Fibroblast of mammary gland (primary cell): ENCODE data around the gene UMODL1.

Experiments used
- DNase-seq: peaks from one replicate; pipeline ENCODE4 v3.0.0-alpha.2; 2010; ENCODE audit warnings: low read depth
- H3K4me3 ChIP-seq: 2 replicates; pipeline ENCODE4 v1.5.1; 2011; ENCODE audit warnings: low read depth, mild to moderate bottlenecking, low read length, moderate library complexity; ENCODE audit not compliant: control insufficient read depth
- TF ChIP-seq, protein P1 (sequence below): conservative IDR thresholded peaks from 2 replicates; pipeline ENCODE4 v1.5.1; 2011; ENCODE audit warnings: low read depth, low read length, inconsistent platforms; ENCODE audit not compliant: control insufficient read depth, insufficient read depth

UMODL1 gene

GRCh38 chr21:42026082-42026435 is 45.1 kb upstream of the UMODL1 start:
- no peak overlapping the region for H3K4me3 ChIP-seq
- no peak for DNase-seq
- TF ChIP-seq, protein P1, sequence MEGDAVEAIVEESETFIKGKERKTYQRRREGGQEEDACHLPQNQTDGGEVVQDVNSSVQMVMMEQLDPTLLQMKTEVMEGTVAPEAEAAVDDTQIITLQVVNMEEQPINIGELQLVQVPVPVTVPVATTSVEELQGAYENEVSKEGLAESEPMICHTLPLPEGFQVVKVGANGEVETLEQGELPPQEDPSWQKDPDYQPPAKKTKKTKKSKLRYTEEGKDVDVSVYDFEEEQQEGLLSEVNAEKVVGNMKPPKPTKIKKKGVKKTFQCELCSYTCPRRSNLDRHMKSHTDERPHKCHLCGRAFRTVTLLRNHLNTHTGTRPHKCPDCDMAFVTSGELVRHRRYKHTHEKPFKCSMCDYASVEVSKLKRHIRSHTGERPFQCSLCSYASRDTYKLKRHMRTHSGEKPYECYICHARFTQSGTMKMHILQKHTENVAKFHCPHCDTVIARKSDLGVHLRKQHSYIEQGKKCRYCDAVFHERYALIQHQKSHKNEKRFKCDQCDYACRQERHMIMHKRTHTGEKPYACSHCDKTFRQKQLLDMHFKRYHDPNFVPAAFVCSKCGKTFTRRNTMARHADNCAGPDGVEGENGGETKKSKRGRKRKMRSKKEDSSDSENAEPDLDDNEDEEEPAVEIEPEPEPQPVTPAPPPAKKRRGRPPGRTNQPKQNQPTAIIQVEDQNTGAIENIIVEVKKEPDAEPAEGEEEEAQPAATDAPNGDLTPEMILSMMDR: no peak

GRCh38 chr21:42027085-42027821 is 43.9 kb upstream of the UMODL1 start:
- TF ChIP-seq, protein P1: no peak
- DNase-seq: no peak
- H3K4me3 ChIP-seq: no peak overlapping the region

DNA sequence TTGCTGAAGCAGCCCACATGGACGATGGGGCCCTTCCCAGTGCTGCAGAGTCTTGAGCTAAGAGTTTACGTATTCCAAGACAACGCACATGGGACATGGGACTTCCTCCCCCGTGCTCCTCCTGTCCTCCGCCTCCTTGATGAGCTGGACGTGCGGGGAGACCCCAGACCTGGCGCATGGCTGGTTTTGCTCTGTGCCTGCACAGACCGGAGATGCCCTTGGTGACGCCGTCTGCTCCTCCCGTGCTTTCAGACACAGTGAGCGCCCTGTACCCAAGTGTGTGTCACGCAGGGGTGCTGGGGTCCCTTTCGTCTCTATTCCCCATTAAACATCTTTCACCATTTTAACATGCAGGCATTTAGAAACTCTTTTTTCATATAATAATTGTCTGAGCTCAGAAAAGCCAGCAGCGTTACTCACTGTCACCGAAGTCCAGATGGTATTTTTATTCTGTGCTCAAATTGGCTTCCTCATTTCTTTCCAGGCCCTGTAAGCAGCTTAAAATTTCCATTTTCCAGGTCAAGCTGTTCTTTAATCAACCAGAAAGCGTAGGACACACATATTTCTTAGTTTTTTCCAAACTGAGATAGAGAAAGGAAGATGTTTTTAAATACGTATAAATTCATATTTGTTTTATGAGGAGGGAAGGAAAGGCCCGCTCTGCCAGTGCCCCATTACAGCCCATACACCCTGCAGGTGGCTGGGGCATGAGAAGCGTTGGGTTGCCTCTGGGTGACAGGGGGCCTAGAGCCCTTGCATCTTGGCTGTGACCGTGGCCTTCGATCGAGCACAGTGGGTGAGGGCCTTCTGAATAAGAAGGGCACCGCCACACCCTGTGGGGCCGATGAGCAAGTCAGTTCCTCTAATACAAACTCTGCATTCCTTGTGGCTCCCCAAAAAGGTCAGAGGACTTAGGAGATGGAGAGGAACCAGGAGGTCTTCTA is 43.0 kb upstream of the UMODL1 start:
- TF ChIP-seq, protein P1: no peak
- no peak overlapping the region for H3K4me3 ChIP-seq
- no peak for DNase-seq

DNA sequence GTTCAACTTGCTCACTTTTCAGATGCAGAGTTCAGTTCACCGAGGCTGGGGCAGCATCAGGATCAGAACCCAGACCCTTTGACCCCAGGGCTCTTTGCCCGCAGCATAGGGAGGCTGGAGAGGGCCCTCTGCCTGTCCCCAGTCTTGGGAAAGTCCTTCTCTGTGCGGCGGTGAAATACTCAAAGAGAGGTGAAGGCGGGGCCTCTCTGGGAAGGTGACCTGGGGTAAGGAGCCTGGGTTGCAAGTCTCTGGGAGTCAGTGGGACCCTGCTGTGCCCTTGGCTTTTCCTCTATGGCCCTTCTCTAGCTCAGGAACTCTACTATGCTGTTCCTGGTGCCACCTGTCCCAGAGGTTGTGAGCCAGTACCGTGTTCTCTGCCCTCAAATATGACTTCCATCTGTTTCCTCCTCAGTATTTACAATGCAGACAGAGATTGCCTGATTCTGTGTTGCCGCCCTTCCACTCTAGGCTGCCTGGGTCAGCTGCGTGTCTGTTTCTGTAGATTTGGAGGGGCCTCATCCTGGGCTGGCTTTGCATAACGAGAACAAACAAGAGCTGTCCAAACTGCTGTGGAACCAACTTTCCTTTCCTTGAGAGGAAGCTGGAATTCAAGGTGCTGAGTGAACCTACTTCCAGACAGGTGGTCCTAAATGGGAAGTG is 42.2 kb upstream of the UMODL1 start:
- H3K4me3 ChIP-seq: no peak overlapping the region
- TF ChIP-seq, protein P1: no peak
- no peak for DNase-seq

DNA sequence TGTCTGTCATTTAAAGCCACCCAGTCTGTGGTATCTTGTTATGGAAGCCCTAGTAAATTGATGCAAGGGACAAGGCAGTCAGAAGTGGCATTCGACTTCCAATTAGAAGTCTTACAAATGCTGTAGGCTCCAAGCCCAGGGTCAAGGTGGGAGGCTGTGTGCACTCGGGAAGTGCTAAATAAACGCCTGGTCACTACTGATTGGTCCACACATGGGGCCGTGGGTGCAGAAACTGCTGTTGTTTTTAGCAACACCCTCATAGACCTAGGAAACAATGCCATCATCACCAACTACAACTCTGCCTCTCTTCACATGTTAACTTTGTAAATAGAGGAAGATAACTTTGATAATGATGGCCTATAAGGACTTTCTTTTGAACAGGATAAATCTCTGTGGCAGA is 40.8 kb upstream of the UMODL1 start:
- H3K4me3 ChIP-seq: no peak overlapping the region
- no peak for DNase-seq
- TF ChIP-seq, protein P1: no peak

- TF ChIP-seq, protein P1: no peak
- DNase-seq: no peak
- H3K4me3 ChIP-seq: no peak overlapping the region
These were observed 39.9 kb upstream of the UMODL1 start for GRCh38 chr21:42031241-42031640.
